ENCODE data around the gene CACNA2D3. TPM values are rescaled to one million over a fixed set of nuclear protein-coding genes. Genes with fewer than 3 reads are reported as not detected.

The CACNA2D3 gene
- total and polyA plus RNA-seq, 4 donors = 14.1 to 34.5 (median 33.4) TPM

- no peak for DNase-seq (ENCODE audit: low read depth in 4 of 6, low spot score in 6 of 6)
- no peak overlapping the region for H3K4me3 ChIP-seq (ENCODE audit: low read depth, low read length)
- H3K9me3 ChIP-seq (ENCODE audit: control insufficient read depth, insufficient read depth, low read length) = peaks cover 2% of the 10 kb centered on the region
- WGBS (ENCODE audit: insufficient coverage) = 89% methylated on average over 5 of the region's 5 CpGs
- no peaks in the 10 kb centered on the region for H3K36me3 ChIP-seq (ENCODE audit: control insufficient read depth, insufficient read depth, low read length)
- H3K4me1 ChIP-seq (ENCODE audit: control insufficient read depth, insufficient read depth, low read length) = no peaks in the 10 kb centered on the region
- H3K27me3 ChIP-seq (ENCODE audit: control insufficient read depth, insufficient read depth, low read length) = no peaks in the 10 kb centered on the region
- no peak overlapping the region for H3K27ac ChIP-seq (ENCODE audit: low read depth, low read length)
Observed at GRCh38 chr3:54530091-54530490, 407.7 kb downstream of the CACNA2D3 start.

GRCh38 chr3:54530944-54531343 lies 408.6 kb downstream of the CACNA2D3 start:
- WGBS (ENCODE audit: insufficient coverage) = 93% methylated on average over 1 of the region's 5 CpGs
- no peak for DNase-seq (ENCODE audit: low read depth in 4 of 6, low spot score in 6 of 6)
- H3K4me3 ChIP-seq (ENCODE audit: low read depth, low read length) = no peak overlapping the region
- no peaks in the 10 kb centered on the region for H3K36me3 ChIP-seq (ENCODE audit: control insufficient read depth, insufficient read depth, low read length)
- no peaks in the 10 kb centered on the region for H3K27me3 ChIP-seq (ENCODE audit: control insufficient read depth, insufficient read depth, low read length)
- H3K27ac ChIP-seq (ENCODE audit: low read depth, low read length) = no peak overlapping the region
- no peaks in the 10 kb centered on the region for H3K9me3 ChIP-seq (ENCODE audit: control insufficient read depth, insufficient read depth, low read length)
- no peaks in the 10 kb centered on the region for H3K4me1 ChIP-seq (ENCODE audit: control insufficient read depth, insufficient read depth, low read length)

GRCh38 chr3:54531741-54532140 lies 409.4 kb downstream of the CACNA2D3 start:
- Histone ChIP-seq H3K4me1 (ENCODE audit: control insufficient read depth, insufficient read depth, low read length) (no peaks in the 10 kb centered on the region), H3K27ac (ENCODE audit: low read depth, low read length) (no peak overlapping the region), H3K9me3 (ENCODE audit: control insufficient read depth, insufficient read depth, low read length) (no peaks in the 10 kb centered on the region), H3K36me3 (ENCODE audit: control insufficient read depth, insufficient read depth, low read length) (no peaks in the 10 kb centered on the region), H3K27me3 (ENCODE audit: control insufficient read depth, insufficient read depth, low read length) (no peaks in the 10 kb centered on the region), H3K4me3 (ENCODE audit: low read depth, low read length) (no peak overlapping the region)
- peak in 1 of 6 donors; percentile 11 for DNase-seq (ENCODE audit: low read depth in 4 of 6, low spot score in 6 of 6)
- WGBS (ENCODE audit: insufficient coverage) = 80% methylated on average over 6 of the region's 6 CpGs

GRCh38 chr3:54533856-54534255 lies 411.5 kb downstream of the CACNA2D3 start:
- H3K4me3 ChIP-seq (ENCODE audit: low read depth, low read length) = no peak overlapping the region
- H3K36me3 ChIP-seq (ENCODE audit: control insufficient read depth, insufficient read depth, low read length) = no peaks in the 10 kb centered on the region
- no peaks in the 10 kb centered on the region for H3K27me3 ChIP-seq (ENCODE audit: control insufficient read depth, insufficient read depth, low read length)
- DNase-seq (ENCODE audit: low read depth in 4 of 6, low spot score in 6 of 6) = no peak
- H3K9me3 ChIP-seq (ENCODE audit: control insufficient read depth, insufficient read depth, low read length) = no peaks in the 10 kb centered on the region
- no peaks in the 10 kb centered on the region for H3K4me1 ChIP-seq (ENCODE audit: control insufficient read depth, insufficient read depth, low read length)
- 83% methylated on average over 3 of the region's 4 CpGs for WGBS (ENCODE audit: insufficient coverage)
- H3K27ac ChIP-seq (ENCODE audit: low read depth, low read length) = no peak overlapping the region

GRCh38 chr3:54535619-54536018 lies 413.3 kb downstream of the CACNA2D3 start:
- no peak overlapping the region for H3K27ac ChIP-seq (ENCODE audit: low read depth, low read length)
- 95% methylated on average over 1 of the region's 1 CpG for WGBS (ENCODE audit: insufficient coverage)
- no peak for DNase-seq (ENCODE audit: low read depth in 4 of 6, low spot score in 6 of 6)
- H3K4me3 ChIP-seq (ENCODE audit: low read depth, low read length) = no peak overlapping the region
- no peaks in the 10 kb centered on the region for H3K27me3 ChIP-seq (ENCODE audit: control insufficient read depth, insufficient read depth, low read length)
- H3K4me1 ChIP-seq (ENCODE audit: control insufficient read depth, insufficient read depth, low read length) = no peaks in the 10 kb centered on the region
- no peaks in the 10 kb centered on the region for H3K9me3 ChIP-seq (ENCODE audit: control insufficient read depth, insufficient read depth, low read length)
- no peaks in the 10 kb centered on the region for H3K36me3 ChIP-seq (ENCODE audit: control insufficient read depth, insufficient read depth, low read length)

- WGBS (ENCODE audit: insufficient coverage) = 82% methylated on average over 2 of the region's 2 CpGs
- Histone ChIP-seq H3K9me3 (ENCODE audit: control insufficient read depth, insufficient read depth, low read length) (no peaks in the 10 kb centered on the region), H3K36me3 (ENCODE audit: control insufficient read depth, insufficient read depth, low read length) (no peaks in the 10 kb centered on the region), H3K4me1 (ENCODE audit: control insufficient read depth, insufficient read depth, low read length) (no peaks in the 10 kb centered on the region), H3K4me3 (ENCODE audit: low read depth, low read length) (no peak overlapping the region), H3K27me3 (ENCODE audit: control insufficient read depth, insufficient read depth, low read length) (no peaks in the 10 kb centered on the region), H3K27ac (ENCODE audit: low read depth, low read length) (no peak overlapping the region)
- peak in 1 of 6 donors; percentile 35 for DNase-seq (ENCODE audit: low read depth in 4 of 6, low spot score in 6 of 6)
Observed at GRCh38 chr3:54536450-54536849, 414.1 kb downstream of the CACNA2D3 start.

GRCh38 chr3:54537506-54537905 lies 415.2 kb downstream of the CACNA2D3 start:
- Histone ChIP-seq H3K27me3 (ENCODE audit: control insufficient read depth, insufficient read depth, low read length) (no peaks in the 10 kb centered on the region), H3K4me3 (ENCODE audit: low read depth, low read length) (no peak overlapping the region), H3K36me3 (ENCODE audit: control insufficient read depth, insufficient read depth, low read length) (no peaks in the 10 kb centered on the region), H3K9me3 (ENCODE audit: control insufficient read depth, insufficient read depth, low read length) (no peaks in the 10 kb centered on the region), H3K4me1 (ENCODE audit: control insufficient read depth, insufficient read depth, low read length) (no peaks in the 10 kb centered on the region), H3K27ac (ENCODE audit: low read depth, low read length) (no peak overlapping the region)
- DNase-seq (ENCODE audit: low read depth in 4 of 6, low spot score in 6 of 6) = no peak
- 89% methylated on average over 6 of the region's 6 CpGs for WGBS (ENCODE audit: insufficient coverage)

GRCh38 chr3:54538346-54538745 lies 416.0 kb downstream of the CACNA2D3 start:
- WGBS (ENCODE audit: insufficient coverage) = 67% methylated on average over 4 of the region's 5 CpGs
- peaks cover under 1% of the 10 kb centered on the region for H3K4me1 ChIP-seq (ENCODE audit: control insufficient read depth, insufficient read depth, low read length)
- no peak for DNase-seq (ENCODE audit: low read depth in 4 of 6, low spot score in 6 of 6)
- no peaks in the 10 kb centered on the region for H3K9me3 ChIP-seq (ENCODE audit: control insufficient read depth, insufficient read depth, low read length)
- no peaks in the 10 kb centered on the region for H3K36me3 ChIP-seq (ENCODE audit: control insufficient read depth, insufficient read depth, low read length)
- H3K27ac ChIP-seq (ENCODE audit: low read depth, low read length) = no peak overlapping the region
- no peak overlapping the region for H3K4me3 ChIP-seq (ENCODE audit: low read depth, low read length)
- no peaks in the 10 kb centered on the region for H3K27me3 ChIP-seq (ENCODE audit: control insufficient read depth, insufficient read depth, low read length)

- WGBS (ENCODE audit: insufficient coverage) = 87% methylated on average over 4 of the region's 4 CpGs
- DNase-seq (ENCODE audit: low read depth in 4 of 6, low spot score in 6 of 6) = no peak
- Histone ChIP-seq H3K36me3 (ENCODE audit: control insufficient read depth, insufficient read depth, low read length) (no peaks in the 10 kb centered on the region), H3K4me3 (ENCODE audit: low read depth, low read length) (no peak overlapping the region), H3K27me3 (ENCODE audit: control insufficient read depth, insufficient read depth, low read length) (no peaks in the 10 kb centered on the region), H3K27ac (ENCODE audit: low read depth, low read length) (no peak overlapping the region), H3K9me3 (ENCODE audit: control insufficient read depth, insufficient read depth, low read length) (no peaks in the 10 kb centered on the region), H3K4me1 (ENCODE audit: control insufficient read depth, insufficient read depth, low read length) (peaks cover 2% of the 10 kb centered on the region)
Observed at GRCh38 chr3:54541369-54541768, 419.0 kb downstream of the CACNA2D3 start.

GRCh38 chr3:54543446-54543845 lies 421.1 kb downstream of the CACNA2D3 start:
- Histone ChIP-seq H3K27me3 (ENCODE audit: control insufficient read depth, insufficient read depth, low read length) (no peaks in the 10 kb centered on the region), H3K4me3 (ENCODE audit: low read depth, low read length) (no peak overlapping the region), H3K4me1 (ENCODE audit: control insufficient read depth, insufficient read depth, low read length) (peaks cover 2% of the 10 kb centered on the region), H3K36me3 (ENCODE audit: control insufficient read depth, insufficient read depth, low read length) (no peaks in the 10 kb centered on the region), H3K9me3 (ENCODE audit: control insufficient read depth, insufficient read depth, low read length) (no peaks in the 10 kb centered on the region), H3K27ac (ENCODE audit: low read depth, low read length) (no peak overlapping the region)
- WGBS (ENCODE audit: insufficient coverage) = 13% methylated on average over 2 of the region's 3 CpGs
- DNase-seq (ENCODE audit: low read depth in 4 of 6, low spot score in 6 of 6) = peak in 1 of 6 donors; percentile 69
